ENCODE results near the gene NRXN3. TPM values are rescaled to one million over a fixed set of nuclear protein-coding genes. Genes with fewer than 3 reads are reported as not detected.
A peak's percentile ranks its signal among the peaks of the same experiment; 100 is the strongest.

NRXN3 gene
- total and polyA plus RNA-seq, 2 of the 13 experiments (the other 11 are each of a cell fraction or from before 2014, with no cell fraction given), result 0.03 TPM; not detected in 1

GRCh38 chr14:79570648-79571047, 1400.5 kb downstream of the NRXN3 start:
- Histone ChIP-seq H3K4me1 (ENCODE audit: insufficient read depth, low read length) (no peaks in the 10 kb centered on the region), H3K9ac (ENCODE audit: insufficient read depth, low read depth, low read length) (no peak overlapping the region), H2AFZ (ENCODE audit: low read length) (no peak overlapping the region), H3K79me2 (ENCODE audit: insufficient read depth, low read length) (no peaks in the 10 kb centered on the region), H3K4me3 (replicated peaks in 1 of 3; ENCODE audit: insufficient read depth in 1 of 3, low read depth in 2 of 3, low read length in 3 of 3) (no peak overlapping the region), H3K4me2 (ENCODE audit: low read depth, low read length) (no peak overlapping the region), H4K20me1 (ENCODE audit: insufficient read depth, low read length) (no peaks in the 10 kb centered on the region), H3K27ac (ENCODE audit: extremely low read length, insufficient read depth, low read length) (no peak overlapping the region), H3K36me3 (replicated peaks in 1 of 2; ENCODE audit: control insufficient read depth in 1 of 2, insufficient read depth in 2 of 2, low read length in 2 of 2) (no peaks in the 10 kb centered on the region), H3K9me3 (ENCODE audit: low read length) (peaks cover 78% of the 10 kb centered on the region), H3K27me3 (ENCODE audit: control insufficient read depth in 1 of 2, insufficient read depth in 2 of 2, low read length in 2 of 2) (no peaks in the 10 kb centered on the region)
- in situ Hi-C loops (cut with HindIII; ENCODE audit: extremely low pct_ligation_motif_present, low pct_unique_long_range_greater_than_20kb), result no loop called here
- no peak for FAIRE-seq
- ATAC-seq, result no peak
- no peak for DNase-seq (ENCODE audit: low spot score)
- ChIA-PET POLR2A (no interaction called here), CTCF (ENCODE audit: low intra/inter-chr PET ratio, low total read pairs) (no interaction called here)
- TF ChIP-seq MAFK (conservative IDR thresholded peaks at IDR 0.05 in 1 of 2, IDR thresholded peaks at IDR 0.05 in 1 of 2; ENCODE audit: low read length in 2 of 2), result peak in 1 of 2 experiments; percentile 31; a peak in 1 of 4 replicates
- TF ChIP-seq ETV6 (CRISPR knock-in tag; conservative IDR thresholded peaks at IDR 0.05), result no peak
- no peak for TF ChIP-seq ZSCAN22 (CRISPR knock-in tag; IDR thresholded peaks at IDR 0.05)
- no peak for TF ChIP-seq ZNF607 (CRISPR knock-in tag; IDR thresholded peaks at IDR 0.05; ENCODE audit: borderline replicate concordance)
- intact Hi-C loops (cut with micrococcal nuclease; ENCODE audit: unreplicated experiment), result no loop called here
- 0% methylated on average over 1 of the region's 1 CpG for WGBS (ENCODE audit: low lambda C conversion rate)
- no TSS peak for BruUV-seq (replicated peaks)

DNA sequence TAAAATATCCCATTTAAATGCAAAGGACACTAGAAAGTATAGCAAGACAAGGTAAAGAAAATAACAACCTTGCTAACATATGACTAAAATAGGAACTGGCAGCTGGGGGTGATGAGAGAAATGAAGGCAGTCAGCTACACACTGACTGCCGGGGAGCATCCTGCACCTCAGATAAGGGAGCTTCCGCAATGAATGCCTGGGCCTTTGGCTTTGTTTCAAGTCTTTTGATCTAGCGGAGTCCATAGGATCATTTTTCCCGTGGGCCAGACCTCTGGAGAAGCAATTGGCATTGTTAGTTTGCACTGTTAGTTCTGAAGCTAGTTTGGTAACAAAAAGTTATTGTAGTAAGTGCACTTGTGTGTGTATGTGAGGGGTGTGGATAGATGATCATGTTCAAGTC, 1401.2 kb downstream of the NRXN3 start:
- H3K4me1 ChIP-seq (ENCODE audit: insufficient read depth, low read length), result no peaks in the 10 kb centered on the region
- no peak overlapping the region for H3K9ac ChIP-seq (ENCODE audit: insufficient read depth, low read depth, low read length)
- in situ Hi-C loops (cut with HindIII; ENCODE audit: extremely low pct_ligation_motif_present, low pct_unique_long_range_greater_than_20kb) (no loop called here), intact Hi-C loops (cut with micrococcal nuclease; ENCODE audit: unreplicated experiment) (no loop called here)
- no peaks in the 10 kb centered on the region for H4K20me1 ChIP-seq (ENCODE audit: insufficient read depth, low read length)
- WGBS (ENCODE audit: low lambda C conversion rate), result 4% methylated on average over 4 of the region's 4 CpGs
- no peak for TF ChIP-seq PHF20 (CRISPR knock-in tag; IDR thresholded peaks at IDR 0.05)
- TF ChIP-seq ZNF761 (CRISPR knock-in tag; conservative IDR thresholded peaks at IDR 0.05), result no peak
- no peak for TF ChIP-seq GTF3A (CRISPR knock-in tag; conservative IDR thresholded peaks at IDR 0.05)
- TF ChIP-seq RARA (CRISPR knock-in tag; IDR thresholded peaks at IDR 0.05), result no peak
- H3K27ac ChIP-seq (ENCODE audit: extremely low read length, insufficient read depth, low read length), result no peak overlapping the region
- ATAC-seq (no peak), DNase-seq (ENCODE audit: low spot score) (peak; percentile 2), FAIRE-seq (no peak)
- H3K36me3 ChIP-seq (replicated peaks in 1 of 2; ENCODE audit: control insufficient read depth in 1 of 2, insufficient read depth in 2 of 2, low read length in 2 of 2), result no peaks in the 10 kb centered on the region
- no peak overlapping the region for H3K4me3 ChIP-seq (replicated peaks in 1 of 3; ENCODE audit: insufficient read depth in 1 of 3, low read depth in 2 of 3, low read length in 3 of 3)
- H3K9me3 ChIP-seq (ENCODE audit: low read length), result peaks cover 78% of the 10 kb centered on the region
- H3K79me2 ChIP-seq (ENCODE audit: insufficient read depth, low read length), result no peaks in the 10 kb centered on the region
- ChIA-PET CTCF (ENCODE audit: low intra/inter-chr PET ratio, low total read pairs) (no interaction called here), POLR2A (no interaction called here)
- no peak overlapping the region for H2AFZ ChIP-seq (ENCODE audit: low read length)
- H3K4me2 ChIP-seq (ENCODE audit: low read depth, low read length), result no peak overlapping the region
- H3K27me3 ChIP-seq (ENCODE audit: control insufficient read depth in 1 of 2, insufficient read depth in 2 of 2, low read length in 2 of 2), result no peaks in the 10 kb centered on the region
- BruUV-seq (replicated peaks), result no TSS peak

All from HepG2 (cell line).